ENCODE measurements around the gene PGAM5. TPM values are rescaled to one million over a fixed set of nuclear protein-coding genes. Genes with fewer than 3 reads are reported as not detected.
A peak's percentile ranks its signal among the peaks of the same experiment; 100 is the strongest.

Gene PGAM5
- total and polyA plus RNA-seq, 10 of the 15 experiments (the other 5 are each of a cell fraction or from before 2014, with no cell fraction given), result 8.2 to 90.9 (median 45.3) TPM

GRCh38 chr12:132700212-132700822 lies 10.3 kb upstream of the PGAM5 start (continued):
- TF ChIP-seq E2F8 (IDR thresholded peaks at IDR 0.05; ENCODE audit: low read depth, partially characterized antibody) (no peak), SUPT20H (IDR thresholded peaks at IDR 0.05; ENCODE audit: borderline replicate concordance, control insufficient read depth, low read depth, low read length) (no peak), BCL3 (IDR thresholded peaks at IDR 0.05; ENCODE audit: borderline replicate concordance, insufficient read depth, low read depth, low read length, poor library complexity, severe bottlenecking) (no peak), ZNF207 (IDR thresholded peaks at IDR 0.05; ENCODE audit: borderline replicate concordance) (no peak), POLR2A (IDR thresholded peaks at IDR 0.05; ENCODE audit: low read depth, low read length) (no peak), MEF2B (IDR thresholded peaks at IDR 0.05; ENCODE audit: partially characterized antibody, poor library complexity, severe bottlenecking) (peak; percentile 46), BCL11A (IDR thresholded peaks at IDR 0.05; ENCODE audit: low read depth, low read length) (0 out of 2 replicates have a peak, but pooled peaks have one; percentile 20), HDAC2 (IDR thresholded peaks at IDR 0.05) (no peak), E4F1 (IDR thresholded peaks at IDR 0.05; ENCODE audit: borderline replicate concordance, partially characterized antibody) (no peak), PAX8 (IDR thresholded peaks at IDR 0.05) (no peak), MLLT1 (IDR thresholded peaks at IDR 0.05) (peak; percentile 62), EP300 (IDR thresholded peaks at IDR 0.05; ENCODE audit: borderline replicate concordance in 1 of 2, control insufficient read depth in 1 of 2, low read depth in 2 of 2, low read length in 2 of 2) (peak in 1 of 2 experiments; percentile 70; a peak in 2 of 4 replicates), MYB (IDR thresholded peaks at IDR 0.05; ENCODE audit: borderline replicate concordance, low read depth, low read length) (no peak), IKZF1 (conservative IDR thresholded peaks at IDR 0.05) (no peak; the same call in 1 of the 2 replicates), TARDBP (IDR thresholded peaks at IDR 0.05; ENCODE audit: borderline replicate concordance) (no peak), PRDM15 (CRISPR knock-in tag; IDR thresholded peaks at IDR 0.05) (no peak), BHLHE40 (IDR thresholded peaks at IDR 0.05; ENCODE audit: borderline replicate concordance in 1 of 2, low read depth in 2 of 2, low read length in 1 of 2) (peak; percentile 95 to 97)

Data from GM12878 (cell line).